Right cardiac atrium (tissue), 5 donors: Measurements from ENCODE around the gene GALNTL6. TPM values are rescaled to one million over a fixed set of nuclear protein-coding genes. Genes with fewer than 3 reads are reported as not detected.

ENCODE experiments used
- ATAC-seq, 2 donors: fragments of 200-7000 bp; cut with Tn5 transposase; one replicate each; pipeline versions ENCODE4 v1.8.0 to v1.9.1; 2020; ENCODE audit warnings: moderate library complexity in 2 of 2, mild to moderate bottlenecking in 1 of 2
- DNase-seq, 3 donors: peaks; one replicate each; pipeline ENCODE4 v3.0.0-alpha.2; 2020
- H3K27ac ChIP-seq: one replicate; pipeline ENCODE4 v1.5.1; 2013; ENCODE audit warnings: mild to moderate bottlenecking, low read length, control low read depth, moderate library complexity
- H3K27me3 ChIP-seq: one replicate; pipeline ENCODE4 v1.6.1; 2013; ENCODE audit not compliant: control insufficient read depth, insufficient read depth
- H3K4me1 ChIP-seq: one replicate; pipeline ENCODE4 v1.6.1; 2013; ENCODE audit warnings: low read length; ENCODE audit not compliant: control insufficient read depth, insufficient read depth
- H3K4me3 ChIP-seq: one replicate; pipeline ENCODE4 v1.5.1; 2013; ENCODE audit warnings: low read length, control low read depth
- H3K9me3 ChIP-seq: one replicate; pipeline ENCODE4 v1.6.1; 2013; ENCODE audit warnings: low read length; ENCODE audit not compliant: control insufficient read depth
- WGBS: extraction: QIAGEN DNeasy Blood & Tissue Kit; methylation state at CpG from one replicate; pipeline ENCODE4 v1.1.7; 2013; 5-methylcytosine and 5-hydroxymethylcytosine counted together
- intact Hi-C, 4 donors: fragments of 100-400 bp; cut with DNase I; formaldehyde crosslinking; loops; one replicate each; pipeline versions ENCODE4 v1.11.0 to v1.14.0; 2022 to 2023
- polyA plus RNA-seq: library from polyadenylated mRNA; stranded (reverse); fragments of 200-250 nt; gene quantifications from one replicate; pipeline ENCODE4 v1.2.3, GENCODE V29; 2013
- total RNA-seq, 4 donors: library from RNA; stranded (reverse); fragmentation: NEBNext Ultra II Directional; extraction: Animal tissue kit (Norgen Biotek cat#: 25700); gene quantifications; one replicate each; pipeline ENCODE4 v1.2.1, GENCODE V29; 2021
- donor health status: healthy with polysubstance abuse.
- donor health status: DM: no; HTN: yes; CAD: no.
- donor health status: DM: no; HTN: no; CAD: no.
- donor health status: DM: no; HTN: yes; CAD: no; lungs with severe emphysema.
- donor health status: DM: yes; HTN: yes; CAD: no.

Gene GALNTL6
- total and polyA plus RNA-seq, 5 donors: not detected

DNA sequence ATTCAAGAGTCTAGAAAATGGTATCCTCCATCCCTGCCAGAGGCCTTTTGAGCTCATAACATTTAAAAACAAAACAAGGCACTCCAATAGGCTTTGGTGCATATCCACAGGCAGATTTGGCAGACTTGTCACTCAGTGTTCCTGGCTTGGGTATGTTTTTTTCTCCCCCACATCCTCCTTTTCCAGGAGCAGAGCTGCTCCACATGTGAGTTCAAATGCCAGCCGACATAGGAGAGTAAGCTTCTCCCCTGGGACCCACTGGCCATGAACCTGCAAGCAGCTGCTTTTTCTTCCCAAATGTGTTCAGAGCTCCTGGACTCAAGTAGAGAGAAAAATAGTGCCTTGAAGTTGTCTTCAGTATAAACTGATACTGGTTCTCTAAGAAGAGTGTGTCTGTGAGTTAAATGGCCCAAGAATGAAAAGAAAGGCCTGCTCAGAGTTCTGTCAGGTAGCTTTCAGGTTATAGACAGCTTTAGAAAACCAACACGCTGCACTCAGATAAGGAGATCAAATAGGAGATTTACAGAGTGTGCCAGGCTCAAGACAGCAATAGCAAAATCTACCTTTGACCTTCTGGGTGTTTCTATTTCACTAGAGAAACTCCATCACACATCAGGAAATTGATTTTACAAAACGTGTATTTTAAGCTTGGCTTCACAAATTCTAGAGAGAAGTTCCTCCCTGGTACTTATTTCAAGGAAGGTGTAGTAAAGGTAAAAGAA lies 1192.9 kb downstream of the GALNTL6 start:
- no peaks in the 10 kb centered on the region for H3K4me1 ChIP-seq
- no peak for ATAC-seq
- no peak for DNase-seq
- intact Hi-C loops: no loop called here
- no peak overlapping the region for H3K4me3 ChIP-seq
- 53% methylated on average over 3 of the region's 3 CpGs for WGBS
- no peaks in the 10 kb centered on the region for H3K27me3 ChIP-seq
- no peaks in the 10 kb centered on the region for H3K9me3 ChIP-seq
- H3K27ac ChIP-seq: no peak overlapping the region

DNA sequence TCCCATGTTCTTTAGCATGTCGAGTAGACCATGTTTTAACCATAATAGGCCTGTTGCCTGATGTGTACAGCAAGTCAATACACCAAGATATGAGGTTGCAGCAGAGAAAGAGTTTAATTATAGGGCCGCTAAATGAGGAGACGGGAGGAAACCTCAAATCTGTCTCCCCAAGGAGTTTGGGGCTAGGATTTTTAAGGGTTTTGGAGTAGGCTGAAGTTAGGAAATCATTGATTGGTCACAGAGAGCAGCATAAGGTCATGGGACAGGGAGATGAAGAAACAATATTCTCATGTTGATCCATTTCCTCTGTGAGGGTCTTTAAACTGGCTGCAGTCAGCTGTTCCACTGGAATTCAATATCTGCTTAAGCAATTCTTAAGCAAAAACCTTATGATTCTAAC lies 1195.2 kb downstream of the GALNTL6 start:
- H3K4me1 ChIP-seq: no peaks in the 10 kb centered on the region
- no peaks in the 10 kb centered on the region for H3K27me3 ChIP-seq
- intact Hi-C loops: no loop called here
- H3K27ac ChIP-seq: no peak overlapping the region
- DNase-seq (no peak), ATAC-seq (no peak)
- H3K9me3 ChIP-seq: no peaks in the 10 kb centered on the region
- WGBS: 80% methylated on average over 3 of the region's 3 CpGs
- no peak overlapping the region for H3K4me3 ChIP-seq

DNA sequence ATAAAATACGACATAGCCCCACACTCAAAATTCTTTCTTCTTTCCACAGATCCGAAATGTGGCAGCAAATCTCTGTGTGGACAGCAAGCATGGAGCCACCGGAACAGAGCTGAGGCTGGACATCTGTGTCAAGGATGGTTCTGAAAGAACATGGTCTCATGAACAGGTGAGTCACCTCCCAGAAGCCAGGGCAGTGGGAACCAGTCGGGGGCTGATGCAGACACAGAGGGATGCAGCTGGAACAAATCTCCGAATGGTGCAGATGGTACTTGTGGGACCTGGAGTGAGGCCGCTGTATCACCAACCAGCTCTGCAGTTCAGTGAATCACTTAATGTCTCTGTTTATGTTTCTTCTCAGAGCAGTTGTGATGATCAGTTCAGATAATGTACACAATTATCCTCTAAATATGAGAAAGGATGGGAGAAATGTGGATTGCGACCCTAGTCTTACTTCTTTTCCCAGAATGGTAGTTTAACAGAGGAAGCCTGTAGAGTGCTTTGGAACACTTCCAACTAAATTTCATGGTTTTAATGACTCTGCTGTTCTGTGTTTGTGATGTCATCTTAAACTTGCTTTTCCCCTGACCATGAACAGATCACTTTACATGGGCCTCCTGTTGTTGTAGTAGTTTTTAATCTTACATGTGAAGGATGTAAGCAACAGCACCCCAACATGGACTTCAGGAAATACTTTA lies 1196.1 kb downstream of the GALNTL6 start:
- peak in 1 of 2 donors; percentile 16 for ATAC-seq
- Histone ChIP-seq H3K27ac (no peak overlapping the region), H3K4me3 (no peak overlapping the region), H3K27me3 (no peaks in the 10 kb centered on the region), H3K4me1 (no peaks in the 10 kb centered on the region), H3K9me3 (no peaks in the 10 kb centered on the region)
- no peak for DNase-seq
- 90% methylated on average over 7 of the region's 7 CpGs for WGBS
- intact Hi-C loops: no loop called here

DNA sequence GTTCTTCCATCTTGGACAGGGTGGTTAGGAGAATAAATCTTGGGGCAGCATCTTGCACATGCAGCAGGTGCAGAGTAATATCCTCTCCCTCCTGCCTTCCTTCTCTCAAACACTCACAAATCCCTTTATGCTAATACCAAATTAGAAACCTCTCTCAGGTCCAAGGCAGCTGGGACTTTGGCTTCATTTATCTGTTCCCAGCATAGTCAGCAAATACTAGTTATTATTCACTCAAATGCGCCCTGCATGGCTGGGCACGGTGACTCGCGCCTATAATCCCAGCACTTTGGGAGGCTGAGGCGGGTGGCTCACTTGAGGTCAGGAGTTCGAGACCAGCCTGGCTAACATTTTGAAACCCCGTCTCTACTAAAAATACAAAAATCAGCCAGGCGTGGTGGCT lies 1199.4 kb downstream of the GALNTL6 start:
- ATAC-seq: no peak
- intact Hi-C loops: loop anchor here in 2 of 4 donors (5.0 kb wide), 1 partner anchor 245 kb away; no protein-coding TSS in a partner anchor
- Histone ChIP-seq H3K27ac (no peak overlapping the region), H3K9me3 (no peaks in the 10 kb centered on the region), H3K4me1 (no peaks in the 10 kb centered on the region), H3K27me3 (no peaks in the 10 kb centered on the region), H3K4me3 (no peak overlapping the region)
- 91% methylated on average over 8 of the region's 8 CpGs for WGBS
- no peak for DNase-seq

DNA sequence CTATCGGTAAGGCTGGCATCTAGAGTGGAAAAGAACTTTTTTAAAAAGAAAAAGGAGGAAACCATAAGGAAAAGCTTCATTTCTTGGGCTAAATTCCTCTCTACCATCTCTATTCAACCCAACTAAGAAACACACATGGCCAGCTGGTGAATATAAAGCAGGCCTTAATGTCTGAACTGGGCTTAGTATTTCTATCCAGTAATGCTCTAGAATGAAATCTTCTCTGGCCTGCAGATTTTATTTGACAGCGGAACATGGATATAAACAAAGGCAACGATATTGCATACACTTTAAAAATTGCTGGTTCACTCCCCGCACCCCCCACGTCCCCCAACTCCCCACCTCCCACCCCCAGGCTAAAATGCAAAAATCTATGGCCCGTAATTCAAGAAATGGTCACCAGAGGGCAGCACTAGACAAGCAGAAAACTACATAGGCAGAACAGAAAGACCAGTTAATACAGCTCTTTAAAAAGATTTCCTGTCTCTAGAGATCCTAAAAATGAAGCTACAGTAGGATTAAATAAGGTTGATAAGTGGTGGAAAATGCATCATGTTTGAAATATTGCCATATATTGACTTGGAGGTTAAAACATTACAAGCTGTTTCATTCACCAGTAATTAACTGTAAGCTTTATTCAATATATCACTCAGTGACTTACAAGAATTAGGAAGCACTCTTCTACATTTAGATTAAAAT lies 1200.2 kb downstream of the GALNTL6 start:
- no peaks in the 10 kb centered on the region for H3K9me3 ChIP-seq
- H3K27ac ChIP-seq: no peak overlapping the region
- H3K27me3 ChIP-seq: no peaks in the 10 kb centered on the region
- 18% methylated on average over 6 of the region's 6 CpGs for WGBS
- no peak overlapping the region for H3K4me3 ChIP-seq
- ATAC-seq: peak; percentile 56 to 63
- intact Hi-C loops: loop anchor here in 2 of 4 donors (5.0 kb wide), 1 partner anchor 244 kb away; no protein-coding TSS in a partner anchor
- no peaks in the 10 kb centered on the region for H3K4me1 ChIP-seq
- no peak for DNase-seq

DNA sequence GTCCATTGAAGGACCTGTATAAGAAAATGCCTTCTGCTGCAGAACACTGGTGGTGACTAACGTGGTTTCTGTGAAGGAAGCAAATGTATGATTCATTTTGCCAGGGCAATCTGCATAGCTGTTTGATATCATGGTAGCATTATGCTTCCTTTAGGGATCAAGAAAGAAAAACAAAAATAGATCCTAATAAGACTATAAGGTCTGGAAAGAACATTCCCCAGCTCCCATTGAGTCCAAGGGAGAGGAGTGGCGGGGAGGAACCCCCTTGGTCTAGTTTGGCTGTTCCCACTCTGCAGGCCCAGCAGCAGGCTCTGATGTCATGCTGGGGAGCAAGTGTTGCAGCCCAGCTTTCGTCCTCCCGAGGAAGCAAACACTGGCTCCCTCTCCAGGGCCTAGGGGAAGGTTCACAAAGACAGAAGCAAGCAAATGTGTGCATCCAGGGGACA lies 1200.9 kb downstream of the GALNTL6 start:
- peak; percentile 56 to 69 for ATAC-seq
- whole genome bisulfite sequencing: 35% methylated on average over 4 of the region's 4 CpGs

DNA sequence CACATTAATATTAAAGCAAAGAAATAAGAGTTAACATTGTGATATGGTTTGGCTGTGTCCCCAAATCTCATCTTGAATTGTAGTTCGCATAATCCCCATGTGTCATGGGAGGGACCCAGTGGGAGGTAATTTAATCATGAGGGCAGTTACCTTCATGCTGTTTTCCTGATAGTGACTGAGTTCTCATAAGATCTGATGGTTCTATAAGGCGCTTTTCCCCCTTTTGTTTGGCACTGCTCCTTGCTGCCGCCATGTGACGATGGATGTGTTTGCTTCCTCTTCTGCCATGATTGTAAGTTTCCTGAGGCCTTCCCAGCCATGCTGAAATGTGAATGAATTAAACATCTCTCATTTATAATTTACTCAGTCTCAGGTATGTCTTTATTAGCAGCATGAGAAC lies 1201.6 kb downstream of the GALNTL6 start:
- intact Hi-C loops: loop anchor here in 2 of 4 donors (5.0 kb wide), 1 partner anchor 242 kb away; no protein-coding TSS in a partner anchor
- H3K27me3 ChIP-seq: no peaks in the 10 kb centered on the region
- H3K4me1 ChIP-seq: no peaks in the 10 kb centered on the region
- no peak overlapping the region for H3K4me3 ChIP-seq
- H3K9me3 ChIP-seq: no peaks in the 10 kb centered on the region
- DNase-seq (no peak), ATAC-seq (no peak)
- 93% methylated on average over 4 of the region's 4 CpGs for WGBS
- H3K27ac ChIP-seq: no peak overlapping the region

More for the DNA sequence above, 1200.9 kb downstream of the GALNTL6 start:
- H3K4me3 ChIP-seq: no peak overlapping the region
- no peaks in the 10 kb centered on the region for H3K27me3 ChIP-seq
- H3K27ac ChIP-seq: no peak overlapping the region
- H3K4me1 ChIP-seq: no peaks in the 10 kb centered on the region
- peak; percentile 20 to 55 (median 48) for DNase-seq
- intact Hi-C loops: loop anchor here in 2 of 4 donors (5.0 kb wide), 1 partner anchor 243 kb away; no protein-coding TSS in a partner anchor
- no peaks in the 10 kb centered on the region for H3K9me3 ChIP-seq

DNA sequence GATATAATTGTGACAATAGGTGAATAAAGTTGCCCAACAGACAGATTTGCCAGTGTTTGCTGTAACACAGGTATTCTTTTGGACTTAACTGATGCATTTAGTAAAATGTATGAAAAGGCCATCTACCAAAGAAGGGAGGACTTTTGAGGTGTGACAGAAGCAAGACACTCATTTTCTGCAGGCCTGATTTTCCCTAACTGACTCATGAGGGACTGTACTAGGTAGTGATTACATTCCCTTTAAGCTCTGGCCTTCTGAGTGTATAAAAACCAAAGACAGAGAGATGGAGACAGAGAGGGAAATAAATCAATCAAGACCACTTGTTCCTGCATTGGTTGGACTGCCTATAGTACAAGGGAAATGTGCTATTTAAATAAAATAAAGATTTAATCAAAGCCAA lies 1204.6 kb downstream of the GALNTL6 start:
- no peak for DNase-seq
- Histone ChIP-seq H3K9me3 (no peaks in the 10 kb centered on the region), H3K27ac (no peak overlapping the region), H3K27me3 (no peaks in the 10 kb centered on the region), H3K4me3 (no peak overlapping the region), H3K4me1 (no peaks in the 10 kb centered on the region)
- intact Hi-C loops: no loop called here
- no peak for ATAC-seq

DNA sequence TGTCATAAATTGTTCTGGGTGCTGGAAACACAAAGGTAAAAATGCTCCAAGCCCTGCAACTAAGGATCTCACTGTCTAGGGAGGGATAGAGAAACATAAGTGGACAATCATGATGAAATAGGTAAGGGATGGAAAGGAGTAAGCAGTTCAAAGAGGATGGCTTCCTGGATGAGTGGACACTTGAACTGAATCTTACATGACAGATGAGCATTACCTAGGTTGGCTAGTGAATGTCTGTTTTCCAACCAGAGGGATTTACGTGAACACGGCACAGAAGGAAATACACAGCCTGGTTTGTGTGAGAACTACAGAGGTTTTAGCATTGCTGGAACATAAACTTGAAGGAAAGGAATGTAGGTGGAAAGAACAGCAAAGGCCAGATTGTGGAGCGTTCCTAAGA lies 1205.2 kb downstream of the GALNTL6 start:
- Histone ChIP-seq H3K4me3 (no peak overlapping the region), H3K9me3 (no peaks in the 10 kb centered on the region), H3K27ac (no peak overlapping the region), H3K27me3 (no peaks in the 10 kb centered on the region), H3K4me1 (no peaks in the 10 kb centered on the region)
- WGBS: 90% methylated on average over 3 of the region's 3 CpGs
- DNase-seq: no peak
- intact Hi-C loops: no loop called here
- no peak for ATAC-seq

DNA sequence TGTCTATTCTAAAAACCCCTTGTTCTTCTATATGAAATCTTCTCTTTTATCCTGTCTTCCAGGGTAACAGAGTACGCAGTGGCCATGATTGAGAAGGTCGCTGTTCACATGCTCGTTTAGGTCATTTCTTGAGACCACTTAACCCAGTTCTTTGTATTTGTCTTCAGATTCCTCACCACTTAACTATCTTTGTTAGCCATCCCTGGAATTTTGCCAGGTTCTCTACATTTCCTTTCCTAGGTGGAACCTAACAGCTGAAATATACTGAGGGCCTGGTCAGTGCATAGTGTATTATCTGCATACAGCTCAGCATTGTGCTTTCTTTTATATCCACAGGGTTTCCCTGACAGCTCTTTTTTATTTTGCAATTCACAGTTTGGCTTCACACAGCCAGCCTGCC lies 1206.5 kb downstream of the GALNTL6 start:
- Histone ChIP-seq H3K4me1 (no peaks in the 10 kb centered on the region), H3K4me3 (no peak overlapping the region), H3K9me3 (no peaks in the 10 kb centered on the region), H3K27ac (no peak overlapping the region), H3K27me3 (no peaks in the 10 kb centered on the region)
- intact Hi-C loops: loop anchor here in 1 of 4 donors (10.0 kb wide), 2 partner anchors 145 to 395 kb away; partner anchors contain the start of gene GALNT7
- ATAC-seq: no peak
- DNase-seq: no peak
- WGBS: 91% methylated on average over 3 of the region's 3 CpGs
